G401 (cell line): ENCODE data around the gene JADE2. TPM values are rescaled to one million over a fixed set of nuclear protein-coding genes. Genes with fewer than 3 reads are reported as not detected.

Source experiments
- DNase-seq: peaks from one replicate; pipeline ENCODE4 v3.0.0-alpha.2; 2015; ENCODE audit warnings: low spot score
- in situ Hi-C: cut with HindIII; loops from 2 replicates; pipeline ENCODE4 v1.10.0; 2016; ENCODE audit warnings: low sequenced_read_pairs, mixed read lengths
- total RNA-seq: library from RNA; depleted of rRNA; stranded (reverse); fragments of >200 nt; shearing (Covaris generic); gene quantifications from 2 replicates; pipeline ENCODE4 v1.2.3, GENCODE V29; 2014

JADE2 gene
- total RNA-seq, 1 experiment from 2014 or later: 25.8 TPM

DNA sequence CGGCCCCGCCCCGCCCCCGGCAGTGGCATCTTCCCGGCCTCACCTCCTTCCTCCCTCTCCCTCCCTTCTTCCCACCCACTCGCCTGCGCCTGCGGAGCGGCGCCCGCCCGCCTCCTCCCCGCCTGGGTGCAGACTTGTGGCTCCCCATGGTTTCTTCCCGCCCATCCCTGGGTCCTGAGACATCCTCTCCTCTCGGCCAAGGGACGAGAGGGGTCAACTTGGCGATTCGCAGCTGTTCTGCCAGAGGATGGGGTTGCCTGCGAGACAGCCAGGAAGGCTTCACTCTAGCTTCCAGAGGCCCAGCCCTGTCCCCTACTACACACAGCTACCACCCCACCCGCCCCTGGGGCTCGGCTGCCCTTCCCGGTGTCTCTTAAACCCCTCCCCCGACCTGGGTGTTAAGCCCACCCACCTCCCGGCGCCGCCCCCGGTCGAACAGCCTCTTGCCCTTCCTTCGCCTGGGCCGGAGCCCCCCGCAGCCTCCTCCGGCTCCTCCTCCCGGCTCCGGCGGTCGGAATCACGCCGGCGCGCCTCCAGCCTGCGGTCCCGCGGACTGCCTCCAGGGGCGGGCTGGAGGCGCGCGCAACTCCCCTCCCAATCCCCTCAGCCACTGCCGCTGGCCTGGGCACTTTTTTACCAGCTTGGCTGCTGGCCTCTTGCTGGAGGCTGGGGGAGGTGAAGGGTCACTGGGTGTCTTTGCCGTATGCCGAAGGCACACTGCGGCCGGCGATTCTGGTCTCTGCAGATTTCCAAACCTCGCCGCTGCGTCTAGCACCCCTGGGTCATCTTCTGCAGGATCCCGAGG is 1.9 kb downstream of the JADE2 start:
- DNase-seq: peak; percentile 82
- in situ Hi-C loops: no loop called here

DNA sequence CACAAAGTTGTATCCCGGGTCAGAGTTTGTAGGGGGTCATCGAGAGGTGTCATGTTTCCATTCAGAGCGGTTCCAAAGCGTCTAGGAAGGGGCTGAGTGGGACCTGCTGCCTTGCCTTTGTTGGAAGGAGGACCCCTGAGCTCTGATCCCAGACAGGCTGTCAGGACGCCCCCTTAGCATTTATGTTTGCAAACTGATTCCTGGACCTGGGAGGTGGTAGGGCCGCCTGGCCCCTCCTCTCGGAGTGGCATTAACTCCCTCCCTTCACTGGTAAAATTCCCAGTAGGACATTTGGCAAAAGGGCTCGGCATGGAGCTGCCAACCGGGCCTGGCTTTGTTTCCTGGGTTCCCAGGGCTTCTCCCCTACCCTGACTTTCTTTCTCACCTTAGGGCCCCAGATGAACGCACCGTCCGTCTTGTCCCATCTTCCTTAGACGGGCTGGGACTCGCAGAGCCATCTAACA is 2.5 kb downstream of the JADE2 start:
- in situ Hi-C loops: no loop called here

DNA sequence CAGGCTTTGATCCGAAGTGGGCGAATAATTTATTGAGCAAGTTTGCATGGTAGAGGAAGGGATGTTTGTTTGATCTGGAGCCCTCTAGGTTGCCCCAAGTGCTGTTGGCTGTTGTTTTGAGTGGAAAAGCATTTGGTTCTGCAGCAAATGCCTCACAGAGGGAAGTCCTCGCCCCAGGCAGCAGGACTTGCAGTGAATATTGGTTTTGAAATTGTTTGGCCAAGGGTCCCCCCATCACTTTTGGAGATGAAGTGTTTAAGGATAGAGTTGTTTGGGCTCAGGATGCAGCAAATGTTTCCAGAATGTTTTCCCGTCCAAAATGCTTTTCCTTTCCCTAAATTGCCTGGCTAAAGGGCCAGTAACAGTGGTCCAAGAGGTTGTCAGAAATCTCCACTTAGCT is 3.1 kb downstream of the JADE2 start:
- DNase-seq: no peak
- in situ Hi-C loops: no loop called here

More for the DNA sequence above, 2.5 kb downstream of the JADE2 start:
- DNase-seq: peak; percentile 49

DNA sequence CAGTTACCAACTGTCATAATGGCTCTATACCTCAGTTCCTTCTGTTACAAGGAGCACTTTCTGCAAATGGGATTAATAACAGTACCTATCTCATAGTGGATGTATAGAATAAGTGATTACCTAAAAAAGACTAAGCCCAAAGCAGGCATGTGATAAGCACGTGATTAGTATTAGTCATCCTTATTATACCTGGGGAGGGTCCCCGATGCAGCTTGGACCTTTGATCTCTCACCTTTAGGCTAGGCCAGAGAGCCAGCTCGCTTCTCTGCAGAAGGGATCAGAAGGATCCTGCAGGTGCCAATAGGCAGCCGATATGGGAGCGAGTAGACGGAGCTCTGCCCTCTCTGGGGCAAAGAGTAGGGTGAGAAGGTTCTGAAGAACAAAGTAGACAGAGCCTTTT is 4.0 kb downstream of the JADE2 start:
- no peak for DNase-seq
- in situ Hi-C loops: no loop called here

DNA sequence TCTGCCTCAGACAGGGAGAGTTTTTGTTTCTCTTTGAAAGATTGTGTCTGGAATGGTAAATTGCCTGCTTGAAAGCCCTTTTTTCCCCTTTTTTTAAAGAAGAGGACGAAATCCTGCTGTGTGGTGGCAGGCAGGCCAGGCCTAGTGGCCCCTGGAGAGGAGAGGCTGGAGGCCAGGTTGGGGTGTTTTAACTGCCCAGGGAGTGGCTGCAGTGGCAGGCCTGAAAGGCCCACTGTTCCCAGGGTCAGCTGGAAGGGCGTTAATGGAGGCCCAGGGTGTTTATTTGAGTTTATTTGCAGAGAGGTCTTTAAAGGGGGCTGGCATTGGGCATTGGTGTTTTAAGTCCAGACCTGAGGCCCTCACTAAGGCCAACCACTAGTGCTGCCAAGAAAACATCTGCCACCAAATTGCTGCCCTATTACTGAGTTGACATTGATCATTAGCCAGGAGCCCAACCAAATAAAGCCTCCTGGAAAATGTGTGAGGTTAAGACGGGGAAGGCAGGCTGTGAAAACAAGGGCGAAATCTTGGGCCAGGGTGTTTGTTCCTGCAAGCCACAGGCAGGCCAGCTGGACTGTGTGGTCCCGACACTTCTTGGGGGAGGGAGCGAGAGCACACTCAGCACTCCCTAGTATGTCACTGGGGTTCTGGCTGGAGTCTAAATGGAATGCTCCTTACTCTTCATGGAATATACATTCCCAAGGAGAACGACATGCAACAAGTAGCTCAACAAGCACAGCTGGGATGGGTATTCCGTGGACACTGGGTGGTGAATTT is 5.0 kb downstream of the JADE2 start:
- in situ Hi-C loops: no loop called here

DNA sequence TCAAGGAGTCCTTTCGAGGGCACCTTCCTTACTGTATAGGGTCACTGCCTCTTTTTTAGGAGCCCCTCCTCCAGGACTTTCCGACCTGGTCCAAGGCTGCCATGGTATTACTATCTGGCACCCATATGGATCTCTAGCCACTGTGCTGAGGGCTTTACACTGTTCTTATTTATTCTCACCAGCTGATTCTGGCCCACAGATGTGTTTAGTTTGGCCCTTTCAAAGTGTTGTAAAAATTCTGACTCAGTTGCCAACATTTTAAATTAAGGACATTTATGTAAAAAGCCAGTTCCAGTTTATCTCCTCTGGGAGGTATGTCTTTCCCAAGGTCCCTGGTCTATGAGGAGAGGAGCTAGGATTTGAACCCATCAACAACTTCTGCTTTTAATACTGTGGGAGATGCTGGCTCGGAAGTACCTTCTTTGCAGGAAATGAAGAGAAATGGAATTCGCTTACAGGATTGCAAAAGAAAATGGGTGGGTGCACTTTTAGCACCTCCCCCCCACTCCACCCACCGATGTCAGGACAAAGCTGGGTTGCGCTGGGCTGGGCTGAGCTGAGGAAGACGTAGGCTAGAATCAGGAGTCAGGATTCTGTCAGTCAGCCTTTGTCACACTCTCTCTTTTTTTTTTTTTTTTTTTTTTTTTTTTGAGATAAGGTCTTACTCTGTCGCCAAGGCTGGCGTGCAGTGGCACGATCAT is 7.8 kb downstream of the JADE2 start:
- in situ Hi-C loops: no loop called here

More for the DNA sequence above, 5.0 kb downstream of the JADE2 start:
- DNase-seq: no peak

DNA sequence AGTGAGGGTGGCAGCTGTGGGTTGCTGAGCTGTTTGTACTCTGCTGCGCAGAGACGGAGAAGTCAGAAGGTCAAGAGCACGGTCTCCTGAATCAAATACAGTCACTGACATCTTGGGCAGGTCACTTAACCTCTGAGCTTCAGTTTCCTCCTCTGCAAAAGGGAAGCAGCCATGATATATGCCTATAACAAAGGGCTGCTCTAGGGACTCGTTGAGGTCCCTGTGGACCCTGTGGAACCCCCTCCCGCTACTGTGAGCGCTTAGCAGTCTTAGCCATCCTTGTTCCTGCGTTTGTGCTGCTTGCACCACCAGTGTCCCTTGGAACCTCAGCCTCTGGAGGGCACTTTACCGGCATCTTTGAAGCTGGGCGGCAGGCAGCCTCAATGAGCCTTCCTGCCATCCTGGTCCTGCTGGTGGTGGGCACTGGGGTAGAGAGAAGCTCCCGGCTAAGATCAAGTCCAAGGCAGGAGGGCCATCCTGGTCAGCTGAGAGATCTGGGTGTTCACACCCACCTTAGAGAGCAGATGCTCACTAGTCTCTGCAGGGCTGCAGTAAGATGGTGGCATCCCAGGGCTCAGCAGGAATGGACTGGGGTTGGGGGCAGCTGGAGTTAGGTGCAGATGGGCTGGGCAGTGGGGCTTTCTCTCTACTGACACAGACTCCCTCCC is 8.7 kb downstream of the JADE2 start:
- in situ Hi-C loops: no loop called here
- no peak for DNase-seq

More for the DNA sequence above, 7.8 kb downstream of the JADE2 start:
- no peak for DNase-seq

DNA sequence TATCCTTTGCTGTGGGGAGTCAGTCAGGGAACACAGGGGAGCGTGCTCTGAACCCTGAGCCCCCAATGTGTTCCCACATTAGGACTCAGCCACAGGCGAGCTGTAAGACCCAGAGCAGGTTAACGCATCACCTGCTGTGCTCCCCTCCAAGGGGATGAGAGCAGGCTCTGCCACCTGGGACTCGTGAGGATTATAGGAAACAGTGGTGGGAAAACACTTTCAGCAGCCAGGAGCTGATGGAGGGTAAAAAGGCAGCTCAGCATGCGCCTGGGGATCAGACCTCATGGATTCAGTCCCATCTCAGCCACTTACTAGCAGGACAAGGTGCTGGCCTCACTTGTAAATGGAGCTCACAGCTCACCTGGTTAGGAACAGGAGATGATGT is 9.2 kb downstream of the JADE2 start:
- no peak for DNase-seq
- in situ Hi-C loops: no loop called here

DNA sequence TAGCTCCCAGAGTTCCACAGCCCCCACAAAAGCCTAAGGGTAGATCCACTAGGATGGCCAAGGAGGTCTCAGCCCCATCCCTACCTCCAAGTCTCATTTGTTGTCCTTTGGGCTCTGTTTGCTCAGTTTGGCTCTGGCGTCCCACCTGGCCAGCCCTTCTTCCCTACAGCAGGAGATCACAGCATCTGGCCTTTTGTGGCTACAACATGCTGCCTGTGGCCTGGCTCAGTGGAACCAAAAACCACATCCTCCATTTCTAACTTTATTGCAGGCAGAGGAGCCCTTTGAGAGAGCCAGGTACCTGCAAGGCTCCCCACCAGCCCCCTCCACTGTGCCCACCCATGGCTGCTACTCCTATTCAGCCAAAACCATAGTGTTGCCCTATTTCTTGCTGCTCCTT is 11.4 kb downstream of the JADE2 start:
- in situ Hi-C loops: no loop called here
- no peak for DNase-seq

DNA sequence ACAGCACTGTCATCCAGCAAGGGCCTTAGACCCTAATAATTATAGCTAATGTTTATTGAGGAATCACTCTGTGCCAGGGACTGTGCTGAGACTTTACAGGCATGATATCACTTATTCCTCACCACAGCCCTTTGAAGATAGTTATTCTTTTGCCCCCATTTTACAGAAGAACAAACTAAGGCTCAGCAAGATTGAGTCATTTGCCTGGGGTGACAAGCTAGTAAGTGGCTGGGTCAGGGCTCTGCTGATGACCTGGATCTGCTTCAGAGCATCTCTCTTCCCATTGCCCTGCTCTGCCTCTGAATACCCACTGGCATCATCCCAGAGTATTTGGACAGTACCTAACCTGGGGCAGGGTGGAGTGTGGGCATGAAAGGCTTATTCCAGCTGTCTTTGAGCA is 11.8 kb downstream of the JADE2 start:
- no peak for DNase-seq
- in situ Hi-C loops: no loop called here

DNA sequence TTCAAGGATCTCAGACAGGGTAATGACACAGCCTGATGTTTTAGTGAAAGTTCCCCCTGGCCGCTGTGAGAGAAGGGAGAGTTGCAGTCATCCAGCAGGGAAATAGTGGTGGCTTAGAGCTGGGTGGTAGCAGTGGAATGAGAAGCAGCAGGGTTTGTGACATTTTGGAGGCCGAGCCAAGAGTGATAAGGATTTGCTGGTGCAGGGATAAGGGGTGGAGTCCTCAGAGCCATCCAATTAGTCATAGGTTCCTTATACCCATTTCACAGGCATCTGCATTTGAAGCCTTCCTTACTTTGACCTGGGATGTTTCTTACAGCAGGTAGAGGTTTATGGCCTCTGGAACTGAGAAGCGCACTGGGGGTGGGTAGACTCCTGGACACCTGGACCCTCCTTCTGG is 12.8 kb downstream of the JADE2 start:
- in situ Hi-C loops: no loop called here
- no peak for DNase-seq

DNA sequence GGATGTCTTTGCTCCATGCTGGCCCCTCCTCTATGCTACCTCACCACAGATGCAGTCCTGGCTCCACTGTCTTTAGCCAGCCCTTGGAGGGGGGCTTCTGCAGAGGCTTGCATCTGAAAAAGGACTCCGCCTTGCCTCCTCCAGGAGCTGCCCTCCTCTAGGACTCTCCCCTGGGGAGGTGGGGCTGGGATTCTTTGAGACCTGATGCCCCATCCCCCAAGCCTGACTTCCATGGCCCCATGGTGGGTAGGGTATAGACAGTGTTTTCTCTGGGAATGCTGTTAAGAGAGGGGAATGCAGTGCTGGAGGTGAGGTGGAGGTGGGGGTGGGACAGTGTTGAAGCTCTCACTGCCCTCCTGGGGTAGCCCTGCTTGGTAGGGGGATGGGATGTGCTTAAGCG is 14.3 kb downstream of the JADE2 start:
- in situ Hi-C loops: no loop called here
- DNase-seq: no peak

DNA sequence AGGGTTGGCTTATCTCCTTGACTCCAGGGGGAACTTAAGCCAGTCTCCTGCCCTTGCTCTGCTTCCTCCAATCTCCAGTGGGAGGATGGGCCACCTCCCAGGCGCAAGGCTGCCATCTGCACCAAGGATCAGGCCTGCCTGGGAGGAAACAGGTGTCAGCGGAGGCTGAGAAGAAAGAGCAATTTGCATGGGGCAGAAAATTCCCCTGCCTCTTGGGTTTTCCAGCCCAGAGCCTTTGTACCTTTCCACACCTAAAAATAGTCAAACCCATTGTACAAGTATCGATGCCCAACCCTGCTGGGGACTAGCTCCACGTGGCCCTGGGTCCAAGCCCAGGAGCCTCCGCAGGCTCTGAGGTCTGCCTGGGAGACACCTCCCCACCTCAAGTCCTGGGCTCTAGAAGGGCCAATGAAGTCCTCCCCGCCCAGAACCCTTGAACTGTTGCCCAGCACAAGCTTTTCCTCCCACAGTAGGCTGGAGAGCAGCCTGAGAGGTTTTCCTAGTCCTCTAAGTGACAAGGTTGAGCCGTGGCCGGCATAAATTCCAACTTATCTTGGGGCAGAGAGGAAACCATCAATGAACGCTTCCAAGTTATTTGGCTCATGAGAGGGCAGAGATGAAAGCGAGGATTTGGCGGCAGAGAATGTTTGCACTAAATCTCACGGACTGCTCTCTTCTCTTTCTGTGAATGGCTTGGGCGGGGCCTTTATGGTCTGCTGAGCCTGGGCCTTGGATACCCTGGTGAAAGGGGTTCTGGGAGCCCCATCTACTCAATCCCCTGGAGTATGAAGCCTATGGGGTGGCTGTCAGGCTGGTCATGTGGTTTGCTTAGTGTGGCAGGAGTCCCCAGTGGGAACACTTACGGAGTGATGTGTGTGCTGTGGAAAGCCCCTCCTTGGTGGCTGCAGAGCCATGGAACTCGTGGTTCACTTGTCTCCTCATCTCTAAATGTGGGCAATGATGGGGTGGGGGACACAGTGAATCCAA is 15.6 kb downstream of the JADE2 start:
- no peak for DNase-seq
- in situ Hi-C loops: no loop called here

DNA sequence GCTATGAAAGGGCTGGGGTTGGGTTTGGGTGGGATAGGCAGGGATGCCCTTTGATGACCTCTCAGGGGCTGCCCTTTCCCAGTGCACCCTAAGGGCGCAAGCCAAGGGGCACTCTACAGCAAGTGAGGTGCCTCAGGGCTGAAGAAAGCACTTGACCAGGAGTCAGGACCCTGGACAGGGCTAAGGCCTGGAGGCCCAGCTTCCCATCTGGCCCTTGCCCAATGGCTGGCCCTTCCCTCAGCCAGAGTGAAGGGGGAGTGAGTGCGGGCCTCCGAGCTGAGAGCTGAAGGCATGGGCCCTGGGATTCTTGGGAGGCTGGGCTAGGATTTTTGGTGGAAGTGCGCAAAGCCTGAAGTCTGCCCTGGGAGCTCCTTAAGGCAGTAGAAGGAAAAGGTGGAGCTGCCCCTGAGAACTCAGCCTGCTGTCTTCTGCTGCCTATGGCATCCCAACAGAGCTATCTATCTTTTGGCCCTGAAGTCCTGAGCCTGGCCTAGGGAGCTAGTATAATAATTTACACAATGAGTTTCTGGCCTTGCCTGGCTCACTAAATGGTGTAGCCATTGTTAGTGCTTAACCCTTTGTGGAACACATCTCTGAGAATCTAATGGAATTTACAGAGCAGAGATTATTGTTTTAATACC is 16.4 kb downstream of the JADE2 start:
- no peak for DNase-seq
- in situ Hi-C loops: no loop called here

DNA sequence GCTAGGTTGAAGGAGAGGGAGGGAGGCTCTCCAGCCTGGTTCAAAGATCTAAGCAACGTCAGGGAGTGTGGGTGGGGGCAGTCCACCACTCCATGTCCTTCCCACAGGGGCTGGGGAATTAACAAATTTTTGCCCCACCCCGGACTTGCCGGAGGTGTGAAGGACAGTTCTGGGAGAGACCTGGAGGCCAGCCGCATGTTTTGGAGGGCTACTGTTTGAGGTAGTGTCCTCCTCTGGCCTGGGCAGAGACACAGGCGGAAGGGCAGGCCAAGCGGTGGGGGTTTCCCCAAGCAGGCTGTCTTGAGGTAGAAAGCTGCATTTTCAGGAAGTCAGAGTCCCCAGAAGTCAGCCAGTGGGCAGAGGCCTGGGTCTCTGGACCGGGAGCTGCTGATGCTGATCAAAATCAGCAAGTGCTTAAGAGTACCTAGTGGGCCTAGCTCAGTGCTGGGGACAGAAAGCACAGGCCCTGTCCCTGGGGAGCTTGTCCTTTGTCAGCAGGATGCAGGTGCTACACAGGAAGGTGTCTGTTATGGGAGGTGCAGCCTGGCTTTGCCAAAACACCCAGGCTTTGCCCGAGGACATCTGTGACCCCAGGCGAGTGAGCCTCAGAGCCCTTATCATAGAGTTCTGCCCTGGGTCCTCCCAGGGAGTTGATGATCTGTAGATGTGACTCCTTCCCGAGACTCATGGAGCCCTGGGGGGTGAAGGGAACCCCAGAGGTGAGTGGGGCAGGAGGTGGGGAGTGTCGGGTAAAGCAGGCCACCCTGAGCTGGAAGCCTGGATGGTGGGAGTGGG is 18.5 kb downstream of the JADE2 start:
- in situ Hi-C loops: no loop called here
- DNase-seq: no peak

DNA sequence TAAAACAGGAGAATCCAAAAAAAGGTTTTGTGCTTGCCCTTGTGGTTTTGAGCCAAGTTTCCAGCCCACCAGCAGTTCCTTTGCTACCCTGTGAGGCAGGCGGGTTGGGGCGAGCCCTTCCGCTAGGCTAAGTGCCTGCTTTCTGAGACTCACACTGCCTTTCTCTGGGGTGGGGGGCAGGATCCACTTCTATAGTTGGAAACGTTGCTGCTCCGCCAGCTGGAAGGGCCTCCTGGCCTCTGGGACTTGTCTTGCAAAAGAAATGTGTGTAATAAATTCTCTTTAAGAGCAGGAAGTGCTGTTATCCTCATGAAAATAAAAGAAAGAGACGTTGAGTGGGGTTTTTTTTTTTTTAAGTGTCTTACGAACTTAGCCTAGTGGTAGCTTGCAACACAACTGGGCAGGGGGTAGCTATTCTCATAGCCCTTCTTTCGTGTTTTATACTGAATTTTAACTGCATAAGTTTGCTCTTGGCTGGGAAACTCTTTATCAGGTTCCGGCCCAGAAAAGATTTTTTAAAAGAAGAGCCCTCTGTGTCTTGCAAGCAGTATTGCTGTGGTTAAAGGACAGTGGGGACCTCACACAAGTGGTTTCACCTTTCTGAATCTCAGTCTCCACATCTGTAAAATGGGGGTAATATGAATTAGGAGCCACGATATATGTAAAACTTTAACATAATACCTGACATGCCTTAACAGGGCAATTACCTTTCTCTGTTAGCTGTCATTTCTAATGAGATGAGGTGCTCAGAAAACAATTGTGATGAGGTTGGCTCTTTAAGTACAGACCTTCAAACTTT is 19.8 kb downstream of the JADE2 start:
- in situ Hi-C loops: no loop called here
- no peak for DNase-seq
